Fibroblast of pulmonary artery (primary cell): ENCODE measurements around the gene ZIC1.

Experiments
- DNase-seq: peaks from one replicate; pipeline ENCODE4 v3.0.0-alpha.2; 2010; ENCODE audit warnings: low read depth
- H3K4me3 ChIP-seq: replicated peaks from 2 replicates; pipeline ENCODE4 v1.5.1; 2011; ENCODE audit warnings: low read depth, mild to moderate bottlenecking, control low read depth, low read length, moderate library complexity
- TF ChIP-seq, protein P1 (sequence below): IDR thresholded peaks from 2 replicates; pipeline ENCODE4 v1.5.1; 2011; ENCODE audit warnings: mild to moderate bottlenecking, control low read depth, low read length, inconsistent platforms; ENCODE audit errors: missing control alignments

ZIC1 gene

GRCh38 chr3:147409143-147410115 is at the start of gene ZIC1:
Gene ZIC1, plus strand, starts transcription at chr3:147409365. Its CDS starts 748 bp downstream, at chr3:147410113.
- DNase-seq: no peak
- TF ChIP-seq, protein P1, sequence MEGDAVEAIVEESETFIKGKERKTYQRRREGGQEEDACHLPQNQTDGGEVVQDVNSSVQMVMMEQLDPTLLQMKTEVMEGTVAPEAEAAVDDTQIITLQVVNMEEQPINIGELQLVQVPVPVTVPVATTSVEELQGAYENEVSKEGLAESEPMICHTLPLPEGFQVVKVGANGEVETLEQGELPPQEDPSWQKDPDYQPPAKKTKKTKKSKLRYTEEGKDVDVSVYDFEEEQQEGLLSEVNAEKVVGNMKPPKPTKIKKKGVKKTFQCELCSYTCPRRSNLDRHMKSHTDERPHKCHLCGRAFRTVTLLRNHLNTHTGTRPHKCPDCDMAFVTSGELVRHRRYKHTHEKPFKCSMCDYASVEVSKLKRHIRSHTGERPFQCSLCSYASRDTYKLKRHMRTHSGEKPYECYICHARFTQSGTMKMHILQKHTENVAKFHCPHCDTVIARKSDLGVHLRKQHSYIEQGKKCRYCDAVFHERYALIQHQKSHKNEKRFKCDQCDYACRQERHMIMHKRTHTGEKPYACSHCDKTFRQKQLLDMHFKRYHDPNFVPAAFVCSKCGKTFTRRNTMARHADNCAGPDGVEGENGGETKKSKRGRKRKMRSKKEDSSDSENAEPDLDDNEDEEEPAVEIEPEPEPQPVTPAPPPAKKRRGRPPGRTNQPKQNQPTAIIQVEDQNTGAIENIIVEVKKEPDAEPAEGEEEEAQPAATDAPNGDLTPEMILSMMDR: no peak
- no peak within 1 kb of the TSS for H3K4me3 ChIP-seq

- TF ChIP-seq, protein P1: no peak
- DNase-seq: no peak
These were observed 49.1 kb upstream of the ZIC1 start for GRCh38 chr3:147360051-147360439.

GRCh38 chr3:147360646-147361453 is 48.3 kb upstream of the ZIC1 start:
- no peak overlapping the region for H3K4me3 ChIP-seq
- no peak for DNase-seq
- TF ChIP-seq, protein P1: no peak

More at GRCh38 chr3:147360051-147360439, 49.1 kb upstream of the ZIC1 start:
- H3K4me3 ChIP-seq: no peak overlapping the region

DNA sequence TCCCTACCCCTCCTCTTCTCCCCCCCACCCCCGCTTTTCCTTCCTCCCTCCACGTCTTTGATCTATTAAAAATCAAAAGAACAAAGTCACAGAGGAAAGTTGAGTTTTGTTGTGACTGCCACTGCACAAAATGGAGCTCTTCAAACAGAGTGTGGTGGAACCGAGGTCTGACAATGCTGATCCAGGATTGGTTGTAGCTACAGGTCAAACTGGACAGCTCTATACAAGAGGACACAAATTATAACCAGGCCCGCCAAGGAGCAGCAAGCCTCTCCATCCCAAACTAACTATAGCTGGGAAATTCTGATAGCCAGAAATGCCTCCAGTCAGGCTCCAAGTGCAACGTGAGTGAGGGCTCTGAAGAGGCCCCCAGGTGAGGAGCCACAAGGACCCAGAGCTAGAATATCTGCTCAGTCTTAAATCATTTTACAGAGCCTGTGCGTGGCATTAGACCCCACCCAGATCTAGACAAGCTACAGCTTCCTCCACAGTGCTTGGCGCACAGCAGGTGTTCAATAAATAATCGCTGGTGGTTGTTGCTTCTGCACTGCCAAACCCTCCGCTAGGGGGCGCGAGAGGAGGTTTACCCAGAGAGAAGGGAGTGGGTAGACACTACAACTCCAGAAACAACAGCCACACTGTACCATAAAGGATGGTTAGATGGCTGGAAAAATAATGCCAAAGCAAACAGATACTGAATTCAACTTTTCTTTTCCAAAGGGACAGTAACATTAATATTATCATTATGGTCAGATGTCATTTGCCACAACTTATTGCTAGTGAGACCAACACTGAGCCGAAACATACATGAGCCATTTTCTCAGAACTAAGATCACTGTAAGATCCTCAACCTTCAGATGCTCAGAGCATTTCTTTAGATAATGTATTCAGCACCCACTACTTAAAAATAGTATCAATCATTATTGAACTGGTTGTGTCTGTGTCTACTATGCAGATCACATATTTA is 47.4 kb upstream of the ZIC1 start:
- TF ChIP-seq, protein P1: peak; percentile 44
- H3K4me3 ChIP-seq: no peak overlapping the region
- DNase-seq: peak; percentile 5

DNA sequence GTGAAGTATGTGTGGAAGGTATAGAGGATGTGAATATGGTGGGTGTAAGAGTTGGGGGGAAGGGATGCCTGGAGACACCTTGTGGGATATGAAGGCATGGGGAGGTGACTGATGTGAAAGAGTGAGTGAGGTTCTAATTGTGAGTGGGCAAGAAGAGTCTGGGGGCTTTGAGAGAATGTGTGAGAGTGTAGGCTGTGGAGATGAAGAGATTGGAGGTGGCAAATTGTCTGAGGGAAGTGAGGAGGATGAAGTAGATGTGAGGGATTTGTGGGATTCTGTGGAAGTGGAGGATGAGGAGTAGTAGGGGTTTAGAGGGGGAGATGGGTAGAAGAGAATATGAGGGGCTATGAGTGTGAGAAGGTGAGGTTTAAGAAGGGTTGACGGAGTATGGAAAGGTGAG is 44.4 kb upstream of the ZIC1 start:
- TF ChIP-seq, protein P1: no peak
- no peak for DNase-seq
- no peak overlapping the region for H3K4me3 ChIP-seq
